MM.1S (cell line): ENCODE results near the gene SLC35G1.

Experiments
- DNase-seq: peaks from one replicate; pipeline ENCODE4 v3.0.0-alpha.2; 2015
- H2AFZ ChIP-seq: fragments of 300-600 bp; sonication (generic); 2 replicates; pipeline ENCODE4 v1.6.0; 2016; ENCODE audit warnings: antibody characterized with exemption, low read length
- H3F3A ChIP-seq: fragments of 300-600 bp; sonication (generic); 2 replicates; pipeline ENCODE4 v1.6.1; 2016; ENCODE audit warnings: mild to moderate bottlenecking, antibody characterized with exemption, low read length, moderate library complexity, mixed read lengths; ENCODE audit not compliant: insufficient read depth
- H3K27ac ChIP-seq: fragments of 300-600 bp; sonication (generic); 2 replicates; pipeline ENCODE4 v1.5.1; 2016; ENCODE audit warnings: mild to moderate bottlenecking, low read length
- H3K27me3 ChIP-seq: fragments of 300-600 bp; sonication (generic); replicated peaks from 2 replicates; pipeline ENCODE4 v1.6.0; 2016; ENCODE audit warnings: low read length; ENCODE audit not compliant: insufficient read depth
- H3K36me3 ChIP-seq: fragments of 300-600 bp; sonication (generic); replicated peaks from 2 replicates; pipeline ENCODE4 v1.6.1; 2016; ENCODE audit warnings: mild to moderate bottlenecking, low read length, mixed read lengths; ENCODE audit not compliant: insufficient read depth
- H3K4me1 ChIP-seq: fragments of 300-600 bp; sonication (generic); 2 replicates; pipeline ENCODE4 v1.6.1; 2016; ENCODE audit warnings: low read length, mixed read lengths
- H3K4me2 ChIP-seq: fragments of 300-600 bp; sonication (generic); 2 replicates; pipeline ENCODE4 v1.6.0; 2016; ENCODE audit warnings: low read depth, low read length
- H3K4me3 ChIP-seq: fragments of 300-600 bp; sonication (generic); 2 replicates; pipeline ENCODE4 v1.5.1; 2016; ENCODE audit warnings: low read length, mixed read lengths
- H3K79me2 ChIP-seq: fragments of 300-600 bp; sonication (generic); 2 replicates; pipeline ENCODE4 v1.6.1; 2016; ENCODE audit warnings: mixed run types, low read length, mixed read lengths
- H3K9ac ChIP-seq: fragments of 300-600 bp; sonication (generic); 2 replicates; pipeline ENCODE4 v1.6.1; 2016; ENCODE audit warnings: low read length, mixed read lengths
- H3K9me2 ChIP-seq: fragments of 300-600 bp; sonication (generic); replicated peaks from 2 replicates; pipeline ENCODE4 v1.6.1; 2016; ENCODE audit warnings: mild to moderate bottlenecking, low read length, mixed read lengths; ENCODE audit not compliant: insufficient read depth
- H3K9me3 ChIP-seq: fragments of 300-600 bp; sonication (generic); replicated peaks from 2 replicates; pipeline ENCODE4 v1.6.1; 2016; ENCODE audit warnings: mild to moderate bottlenecking, low read length, mixed read lengths; ENCODE audit not compliant: insufficient read depth
- H4K20me1 ChIP-seq: fragments of 300-600 bp; sonication (generic); 2 replicates; pipeline ENCODE4 v1.6.1; 2016; ENCODE audit warnings: mild to moderate bottlenecking, low read length, moderate library complexity, mixed read lengths; ENCODE audit not compliant: insufficient read depth
- EZH2 ChIP-seq: fragments of 300-600 bp; sonication (generic); optimal IDR thresholded peaks from 2 replicates; pipeline ENCODE3; 2017; ENCODE audit warnings: low read depth, mild to moderate bottlenecking, antibody characterized with exemption, low read length, mixed read lengths
- EZH2phosphoT487 ChIP-seq: fragments of 300-600 bp; sonication (generic); IDR thresholded peaks from 2 replicates; pipeline ENCODE4 v1.6.1; 2018; ENCODE audit warnings: antibody characterized with exemption, low read length
- TF ChIP-seq, protein P1 (sequence below): fragments of 300-600 bp; sonication (generic); IDR thresholded peaks from 2 replicates; pipeline ENCODE4 v1.5.1; 2016; ENCODE audit warnings: antibody characterized with exemption, low read length, mixed read lengths

SLC35G1 gene

DNA sequence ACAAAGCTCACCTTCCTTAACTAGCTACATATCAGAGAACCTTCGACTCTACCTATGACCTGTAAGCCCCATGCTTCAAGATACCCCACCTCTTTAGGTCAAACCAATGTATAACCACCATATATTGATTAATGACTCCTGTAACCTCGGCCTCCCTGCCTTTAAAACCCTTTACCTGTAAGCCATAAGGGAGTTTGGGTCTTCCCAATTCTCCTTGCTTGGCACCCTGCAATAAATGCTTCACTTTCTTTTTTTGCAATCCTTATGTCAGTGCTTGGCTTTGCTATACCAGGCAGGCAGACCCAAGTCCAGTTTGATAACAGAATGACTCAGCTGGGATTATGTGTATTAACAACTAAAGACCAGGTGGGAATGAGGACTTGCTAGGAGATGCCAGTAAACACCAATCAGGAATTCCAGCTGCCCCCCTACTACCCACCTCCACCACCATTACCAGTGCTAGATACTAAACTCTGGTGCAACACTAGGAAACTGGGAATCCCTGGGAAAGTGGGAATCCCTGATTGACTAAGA, 22.0 kb upstream of the SLC35G1 start:
- Histone ChIP-seq H3K4me2 (no peak overlapping the region), H3K4me3 (no peak overlapping the region), H2AFZ (no peak overlapping the region), H3K27me3 (no peaks in the 10 kb centered on the region), H3K9ac (no peak overlapping the region), H3K79me2 (no peaks in the 10 kb centered on the region), H3K9me3 (no peaks in the 10 kb centered on the region), H3F3A (no peaks in the 10 kb centered on the region), H3K36me3 (no peaks in the 10 kb centered on the region), H4K20me1 (no peaks in the 10 kb centered on the region), H3K4me1 (no peaks in the 10 kb centered on the region), H3K27ac (no peak overlapping the region), H3K9me2 (no peaks in the 10 kb centered on the region)
- TF ChIP-seq EZH2phosphoT487, result no peak
- no peak for TF ChIP-seq EZH2
- TF ChIP-seq, protein P1, sequence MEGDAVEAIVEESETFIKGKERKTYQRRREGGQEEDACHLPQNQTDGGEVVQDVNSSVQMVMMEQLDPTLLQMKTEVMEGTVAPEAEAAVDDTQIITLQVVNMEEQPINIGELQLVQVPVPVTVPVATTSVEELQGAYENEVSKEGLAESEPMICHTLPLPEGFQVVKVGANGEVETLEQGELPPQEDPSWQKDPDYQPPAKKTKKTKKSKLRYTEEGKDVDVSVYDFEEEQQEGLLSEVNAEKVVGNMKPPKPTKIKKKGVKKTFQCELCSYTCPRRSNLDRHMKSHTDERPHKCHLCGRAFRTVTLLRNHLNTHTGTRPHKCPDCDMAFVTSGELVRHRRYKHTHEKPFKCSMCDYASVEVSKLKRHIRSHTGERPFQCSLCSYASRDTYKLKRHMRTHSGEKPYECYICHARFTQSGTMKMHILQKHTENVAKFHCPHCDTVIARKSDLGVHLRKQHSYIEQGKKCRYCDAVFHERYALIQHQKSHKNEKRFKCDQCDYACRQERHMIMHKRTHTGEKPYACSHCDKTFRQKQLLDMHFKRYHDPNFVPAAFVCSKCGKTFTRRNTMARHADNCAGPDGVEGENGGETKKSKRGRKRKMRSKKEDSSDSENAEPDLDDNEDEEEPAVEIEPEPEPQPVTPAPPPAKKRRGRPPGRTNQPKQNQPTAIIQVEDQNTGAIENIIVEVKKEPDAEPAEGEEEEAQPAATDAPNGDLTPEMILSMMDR, result no peak
- no peak for DNase-seq

GRCh38 chr10:93872375-93873158, 21.2 kb upstream of the SLC35G1 start:
- no peak overlapping the region for H3K9ac ChIP-seq
- H3K27me3 ChIP-seq, result no peaks in the 10 kb centered on the region
- no peak overlapping the region for H3K4me3 ChIP-seq
- H3K9me2 ChIP-seq, result no peaks in the 10 kb centered on the region
- no peak overlapping the region for H3K27ac ChIP-seq
- no peaks in the 10 kb centered on the region for H3K9me3 ChIP-seq
- no peaks in the 10 kb centered on the region for H3F3A ChIP-seq
- no peaks in the 10 kb centered on the region for H3K36me3 ChIP-seq
- H3K4me2 ChIP-seq, result no peak overlapping the region
- TF ChIP-seq, protein P1, result no peak
- no peak for TF ChIP-seq EZH2
- no peak for TF ChIP-seq EZH2phosphoT487
- DNase-seq, result no peak
- H3K4me1 ChIP-seq, result no peaks in the 10 kb centered on the region
- no peaks in the 10 kb centered on the region for H4K20me1 ChIP-seq
- H3K79me2 ChIP-seq, result no peaks in the 10 kb centered on the region
- no peak overlapping the region for H2AFZ ChIP-seq

DNA sequence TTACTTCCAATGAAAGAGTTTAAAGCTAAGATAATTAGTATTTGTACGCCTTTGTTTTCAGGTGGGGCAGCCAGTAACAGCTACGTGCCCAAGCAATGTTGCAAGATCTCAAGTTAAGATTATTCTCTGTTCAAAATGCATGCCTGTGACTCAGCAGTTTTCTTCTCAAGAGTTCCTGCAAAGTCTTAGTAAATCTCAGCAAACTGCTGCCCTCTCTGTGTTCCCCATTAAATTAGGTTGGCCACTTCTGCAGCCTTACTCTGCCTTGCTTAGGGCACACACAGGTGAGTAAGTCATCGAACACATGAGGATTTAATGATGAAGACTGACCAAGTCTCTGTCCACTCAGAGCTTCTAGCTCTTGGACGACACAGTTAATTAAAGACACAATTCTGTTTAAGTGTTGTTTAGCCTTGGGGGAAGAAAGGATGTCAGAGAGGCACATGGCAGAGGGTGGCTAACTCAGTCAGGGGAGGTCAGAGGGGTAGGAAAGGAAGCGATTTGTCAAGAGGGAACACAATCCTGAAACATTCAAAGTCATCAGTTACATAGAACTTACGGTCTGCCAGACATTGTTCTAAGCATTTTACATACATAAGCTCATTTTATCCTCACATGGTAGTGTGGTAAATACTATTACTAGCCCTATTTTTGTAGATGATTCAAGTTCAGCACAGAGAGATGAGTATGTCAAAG, 20.2 kb upstream of the SLC35G1 start:
- Histone ChIP-seq H2AFZ (no peak overlapping the region), H3K9me2 (no peaks in the 10 kb centered on the region), H3K4me2 (no peak overlapping the region), H3K36me3 (no peaks in the 10 kb centered on the region), H3K4me1 (no peaks in the 10 kb centered on the region), H4K20me1 (no peaks in the 10 kb centered on the region), H3K27me3 (no peaks in the 10 kb centered on the region), H3K9me3 (no peaks in the 10 kb centered on the region), H3K27ac (no peak overlapping the region), H3K4me3 (no peak overlapping the region), H3K9ac (no peak overlapping the region), H3F3A (no peaks in the 10 kb centered on the region), H3K79me2 (no peaks in the 10 kb centered on the region)
- DNase-seq, result no peak
- TF ChIP-seq, protein P1, result no peak
- TF ChIP-seq EZH2phosphoT487, result no peak
- no peak for TF ChIP-seq EZH2
